ENCODE measurements around the gene ELOVL2. TPM values are rescaled to one million over a fixed set of nuclear protein-coding genes. Genes with fewer than 3 reads are reported as not detected.
"Not testable (repeated sequence)": the region's sequence is repeated elsewhere in the genome, so short reads cannot be mapped to it uniquely, and the experiment has no call there.

Gene ELOVL2
- total and polyA plus RNA-seq, 12 donors = 0.73 to 3.5 (median 1.2) TPM

DNA sequence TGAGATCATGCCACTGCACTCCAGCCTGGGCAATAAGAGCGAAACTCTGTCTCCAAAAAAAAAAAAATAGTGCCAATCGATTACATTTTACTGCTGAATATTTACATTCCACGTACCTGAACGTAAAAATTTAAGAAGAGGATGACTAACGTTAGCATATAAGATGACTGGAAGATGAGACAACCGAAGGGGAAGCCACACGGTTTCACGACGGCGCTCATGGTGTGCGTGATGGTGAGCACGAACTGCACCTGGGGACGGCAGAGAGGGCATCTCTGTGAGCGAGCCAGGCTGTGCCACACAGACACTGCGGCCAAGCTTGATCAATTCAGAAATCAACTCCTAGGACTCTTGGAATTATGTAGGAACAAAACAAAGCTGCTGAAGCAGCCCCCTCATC, 54.5 kb downstream of the ELOVL2 start:
- peaks cover 0 to 4% (median 0%) of the 10 kb centered on the region in 7 donors for H3K27me3 ChIP-seq
- WGBS, 2 donors = 93 to 95% methylated on average over 15 of the region's 15 CpGs
- no peak for TF ChIP-seq CTCF (IDR thresholded peaks at IDR 0.05)
- no peaks in the 10 kb centered on the region for H3K4me1 ChIP-seq
- ATAC-seq (no peak), DNase-seq (no peak)
- intact Hi-C loops (cut with DNase I) = no loop called here
- H3K27ac ChIP-seq = no peak overlapping the region
- peaks cover 0 to 6% (median 0%) of the 10 kb centered on the region in 11 donors for H3K9me3 ChIP-seq
- no peaks in the 10 kb centered on the region for H3K36me3 ChIP-seq
- H3K4me3 ChIP-seq = no peak overlapping the region

- H3K27me3 ChIP-seq; H3K9me3 ChIP-seq; intact Hi-C loops (cut with DNase I); H3K4me1 ChIP-seq; H3K36me3 ChIP-seq; H3K4me3 ChIP-seq; DNase-seq; ATAC-seq; H3K27ac ChIP-seq: not testable (repeated sequence)
- WGBS, 2 donors = 85 to 87% methylated on average over 1 to 2 of the region's 2 CpGs
These were observed 59.1 kb downstream of the ELOVL2 start for GRCh38 chr6:10984959-10985358.

DNA sequence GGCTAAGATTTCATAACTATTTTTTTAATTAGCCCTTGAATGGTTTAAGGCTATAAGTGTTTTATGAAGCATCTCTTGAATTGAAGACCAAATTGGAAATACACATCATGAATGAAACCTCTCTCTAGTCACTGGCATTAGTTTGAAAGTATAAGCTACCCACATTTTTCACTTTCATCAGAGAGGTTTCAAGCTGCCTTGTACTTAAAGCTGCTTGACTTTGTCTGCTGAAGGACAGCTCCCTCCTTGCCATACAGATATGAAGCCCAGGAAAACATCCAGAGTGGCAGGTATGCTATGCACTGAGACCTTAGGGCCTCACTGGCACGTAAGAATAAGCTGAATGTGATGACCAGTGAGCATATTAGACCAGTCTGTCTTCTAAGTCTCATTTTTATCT, 62.7 kb downstream of the ELOVL2 start:
- H3K36me3 ChIP-seq = no peaks in the 10 kb centered on the region
- no peak overlapping the region for H3K4me3 ChIP-seq
- intact Hi-C loops (cut with DNase I) = no loop called here
- no peaks in the 10 kb centered on the region for H3K4me1 ChIP-seq
- ATAC-seq (no peak), DNase-seq (no peak)
- no peaks in the 10 kb centered on the region for H3K27me3 ChIP-seq
- H3K9me3 ChIP-seq = peaks cover 0 to 6% (median 0%) of the 10 kb centered on the region in 11 donors
- H3K27ac ChIP-seq = no peak overlapping the region
- WGBS, 2 donors = 67 to 74% methylated on average over 1 of the region's 1 CpG
- TF ChIP-seq CTCF (IDR thresholded peaks at IDR 0.05) = no peak

DNA sequence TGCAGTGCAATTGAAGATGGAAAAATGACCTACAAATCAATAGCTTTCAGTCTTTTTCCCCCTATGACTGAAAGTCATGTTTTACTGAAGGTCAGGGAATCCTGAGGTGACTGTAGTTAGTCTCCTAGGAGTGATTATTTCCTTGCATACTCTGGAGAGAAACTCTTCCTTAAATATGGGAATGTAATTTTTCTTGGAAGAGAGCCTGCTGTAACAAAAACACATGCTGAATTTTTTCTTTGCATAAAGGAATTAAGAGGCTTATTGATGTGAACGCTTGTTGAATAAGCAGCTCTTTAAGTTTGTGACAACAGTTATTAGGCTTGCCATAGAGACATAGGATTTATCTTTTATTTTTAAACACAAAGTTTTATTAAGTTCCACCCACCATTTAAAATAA, 64.5 kb downstream of the ELOVL2 start:
- no peaks in the 10 kb centered on the region for H3K4me1 ChIP-seq
- no peak overlapping the region for H3K4me3 ChIP-seq
- no peak for ATAC-seq
- no peak for TF ChIP-seq CTCF (IDR thresholded peaks at IDR 0.05)
- H3K9me3 ChIP-seq = no peaks in the 10 kb centered on the region
- H3K36me3 ChIP-seq = no peaks in the 10 kb centered on the region
- no peaks in the 10 kb centered on the region for H3K27me3 ChIP-seq
- intact Hi-C loops (cut with DNase I) = no loop called here
- no peak overlapping the region for H3K27ac ChIP-seq
- no peak for DNase-seq
- WGBS, 2 donors = 66 to 69% methylated on average over 1 of the region's 1 CpG

DNA sequence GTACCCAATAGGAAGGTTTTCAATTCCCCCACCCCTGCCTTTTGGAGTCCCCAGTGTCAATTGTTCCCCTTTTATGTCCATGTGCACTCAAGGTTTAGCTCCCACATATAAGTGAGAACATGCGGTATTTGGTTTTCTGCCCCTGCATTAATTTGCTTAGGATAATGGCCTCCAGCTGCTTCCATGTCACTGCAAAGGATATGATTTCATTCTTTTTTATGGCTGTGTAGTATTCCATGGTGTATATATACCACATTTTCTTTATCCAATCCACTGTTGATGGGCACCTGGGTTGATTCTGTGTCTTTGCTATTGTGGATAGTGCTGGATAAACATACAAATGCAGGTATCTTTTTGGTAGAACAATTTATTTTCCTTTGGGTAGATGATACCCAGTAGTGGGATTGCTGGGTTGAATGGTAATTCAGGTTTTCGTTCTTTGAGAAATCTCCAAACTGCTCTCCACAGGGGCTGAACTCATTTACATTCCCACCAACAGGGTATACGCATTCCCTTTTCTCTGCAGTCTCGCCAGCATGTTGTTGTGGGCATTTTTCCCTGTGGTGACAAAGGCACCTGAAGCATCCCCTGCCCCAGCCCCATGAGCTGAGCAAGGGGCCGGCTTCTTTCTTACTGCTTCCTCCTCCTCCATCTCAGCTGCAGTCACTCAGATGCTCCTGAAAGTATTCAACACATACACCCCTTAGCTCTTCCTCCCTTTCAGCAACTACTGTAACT, 66.7 kb downstream of the ELOVL2 start:
- 83 to 86% methylated on average over 5 of the region's 5 CpGs for WGBS, 2 donors

More for the DNA sequence above, 66.7 kb downstream of the ELOVL2 start:
- ATAC-seq = no peak
- Histone ChIP-seq H3K27ac (no peak overlapping the region), H3K4me1 (no peaks in the 10 kb centered on the region), H3K4me3 (no peak overlapping the region), H3K27me3 (no peaks in the 10 kb centered on the region), H3K9me3 (no peaks in the 10 kb centered on the region), H3K36me3 (no peaks in the 10 kb centered on the region)
- intact Hi-C loops (cut with DNase I) = no loop called here
- TF ChIP-seq CTCF (IDR thresholded peaks at IDR 0.05) = no peak
- DNase-seq = no peak
